ENCODE data around the gene LURAP1L.

The LURAP1L gene

DNA sequence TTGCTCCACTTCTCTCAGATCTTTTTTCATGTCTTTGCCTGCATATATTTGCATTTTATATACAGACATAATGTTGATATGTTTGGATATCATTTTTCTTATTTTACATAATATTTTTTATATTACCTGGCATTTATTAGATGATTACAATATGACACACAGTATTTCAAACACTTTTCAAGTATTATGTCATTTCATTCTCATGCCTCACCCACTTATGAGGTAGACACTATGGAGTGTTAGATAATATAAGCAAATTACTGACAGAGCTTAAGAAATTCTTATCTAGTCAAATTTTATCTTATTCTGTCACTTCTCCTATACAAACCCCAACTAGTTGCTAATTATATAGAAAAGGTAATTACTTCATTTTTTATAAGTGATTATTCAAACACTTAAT is 11.1 kb downstream of the LURAP1L start:
- no peaks in the 10 kb centered on the region for H3K27me3 Mint-ChIP-seq (ENCODE audit: low read depth)
- no peaks in the 10 kb centered on the region for H3K4me1 Mint-ChIP-seq (ENCODE audit: low read depth)
- no peaks in the 10 kb centered on the region for H3K36me3 Mint-ChIP-seq (ENCODE audit: low read depth)
- no peak overlapping the region for H3K4me3 Mint-ChIP-seq
- no peak overlapping the region for H3K27ac Mint-ChIP-seq
- H3K9me3 Mint-ChIP-seq, result no peaks in the 10 kb centered on the region

DNA sequence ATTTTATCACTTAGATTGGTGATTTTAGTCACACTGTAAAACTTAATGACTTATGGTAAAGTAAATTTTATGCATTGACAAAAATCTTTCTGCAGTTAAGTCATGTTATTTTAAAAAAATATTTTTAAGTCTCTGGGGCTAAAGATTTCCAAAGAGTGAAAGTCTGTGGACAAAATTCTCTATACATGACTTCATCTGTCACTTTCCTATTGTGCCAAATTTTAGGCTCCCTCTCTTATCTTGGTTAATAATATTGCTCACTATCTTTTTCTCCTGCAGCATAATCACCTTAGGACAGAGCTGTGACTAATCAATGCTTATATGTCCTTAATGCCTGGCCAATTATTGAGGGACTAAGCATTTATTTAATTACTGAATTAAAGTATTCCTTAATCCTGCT is 15.2 kb downstream of the LURAP1L start:
- Mint-ChIP-seq H3K27me3 (ENCODE audit: low read depth) (no peaks in the 10 kb centered on the region), H3K27ac (no peak overlapping the region), H3K9me3 (peaks cover 5% of the 10 kb centered on the region), H3K4me3 (no peak overlapping the region), H3K36me3 (ENCODE audit: low read depth) (no peaks in the 10 kb centered on the region), H3K4me1 (ENCODE audit: low read depth) (no peaks in the 10 kb centered on the region)

DNA sequence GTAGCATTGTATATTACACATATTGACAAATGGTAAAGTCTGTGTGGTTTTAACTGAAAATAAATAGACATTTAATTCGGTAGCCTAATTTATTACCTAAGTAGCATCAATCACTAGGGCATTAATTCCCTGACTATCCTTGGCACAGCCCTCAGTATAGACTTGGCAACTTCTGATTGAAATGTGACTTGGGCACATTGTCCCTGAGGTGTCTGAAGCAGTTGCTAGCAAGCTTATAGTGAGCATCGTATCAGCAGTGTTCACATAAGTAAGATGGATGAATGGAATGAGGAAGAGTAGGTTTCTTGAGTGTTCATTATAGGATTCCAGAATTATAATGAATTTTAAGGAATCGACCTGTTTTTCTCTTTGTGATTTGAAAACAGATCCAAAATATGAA is 16.1 kb downstream of the LURAP1L start:
- no peak overlapping the region for H3K4me3 Mint-ChIP-seq

GRCh38 chr9:12794101-12794799 is 19.4 kb downstream of the LURAP1L start:
- H3K36me3 Mint-ChIP-seq (ENCODE audit: low read depth), result no peaks in the 10 kb centered on the region
- H3K4me1 Mint-ChIP-seq (ENCODE audit: low read depth), result no peaks in the 10 kb centered on the region
- H3K4me3 Mint-ChIP-seq, result no peak overlapping the region
- no peak overlapping the region for H3K27ac Mint-ChIP-seq
- H3K27me3 Mint-ChIP-seq (ENCODE audit: low read depth), result no peaks in the 10 kb centered on the region
- H3K9me3 Mint-ChIP-seq, result peaks cover 5% of the 10 kb centered on the region

More for the DNA sequence above, 16.1 kb downstream of the LURAP1L start:
- no peaks in the 10 kb centered on the region for H3K4me1 Mint-ChIP-seq (ENCODE audit: low read depth)
- no peaks in the 10 kb centered on the region for H3K27me3 Mint-ChIP-seq (ENCODE audit: low read depth)
- H3K9me3 Mint-ChIP-seq, result peaks cover 5% of the 10 kb centered on the region
- no peaks in the 10 kb centered on the region for H3K36me3 Mint-ChIP-seq (ENCODE audit: low read depth)
- no peak overlapping the region for H3K27ac Mint-ChIP-seq

DNA sequence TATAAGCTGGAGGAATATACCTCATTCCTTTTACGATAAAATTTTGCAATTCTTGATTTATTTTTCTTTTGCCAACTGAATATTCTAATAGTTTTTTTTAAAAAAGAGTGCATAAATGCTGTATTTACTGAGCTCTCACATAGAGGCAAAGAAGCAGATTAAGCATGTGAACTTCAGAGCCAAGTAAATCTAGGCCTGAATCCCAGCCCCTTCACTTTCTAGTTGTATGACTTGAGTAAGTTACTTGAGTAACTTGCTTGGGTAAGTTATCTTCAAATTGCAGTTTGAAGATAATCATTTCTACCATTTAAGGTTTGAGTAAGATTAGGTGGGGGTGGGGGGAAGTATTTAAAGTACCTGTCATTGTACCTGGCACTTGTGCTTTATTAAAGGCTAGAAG is 21.8 kb downstream of the LURAP1L start:
- H3K36me3 Mint-ChIP-seq (ENCODE audit: low read depth), result no peaks in the 10 kb centered on the region
- H3K4me1 Mint-ChIP-seq (ENCODE audit: low read depth), result no peaks in the 10 kb centered on the region
- H3K27me3 Mint-ChIP-seq (ENCODE audit: low read depth), result no peaks in the 10 kb centered on the region
- peaks cover 5% of the 10 kb centered on the region for H3K9me3 Mint-ChIP-seq
- H3K27ac Mint-ChIP-seq, result no peak overlapping the region
- H3K4me3 Mint-ChIP-seq, result no peak overlapping the region

DNA sequence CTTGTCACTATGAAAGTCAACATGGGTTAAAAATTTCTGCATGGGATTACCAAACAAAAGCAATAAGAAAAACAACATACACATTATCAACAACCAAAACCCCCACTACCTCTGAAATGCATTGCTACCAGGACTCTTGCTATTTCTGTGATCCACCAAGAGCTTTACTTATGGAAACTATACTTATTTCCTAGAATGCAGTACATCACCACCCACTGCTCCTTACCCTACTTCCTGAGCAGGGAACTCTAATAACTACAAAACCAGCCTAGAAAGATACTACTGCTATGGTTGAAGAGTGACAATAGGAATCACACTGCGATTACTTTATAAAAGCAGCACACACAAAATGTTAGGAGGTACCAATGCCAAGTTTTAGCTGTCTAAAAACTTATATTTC is 22.2 kb downstream of the LURAP1L start:
- H3K27me3 Mint-ChIP-seq (ENCODE audit: low read depth), result no peaks in the 10 kb centered on the region
- no peaks in the 10 kb centered on the region for H3K36me3 Mint-ChIP-seq (ENCODE audit: low read depth)
- H3K4me3 Mint-ChIP-seq, result no peak overlapping the region
- H3K9me3 Mint-ChIP-seq, result peaks cover 5% of the 10 kb centered on the region
- H3K4me1 Mint-ChIP-seq (ENCODE audit: low read depth), result no peaks in the 10 kb centered on the region
- no peak overlapping the region for H3K27ac Mint-ChIP-seq

DNA sequence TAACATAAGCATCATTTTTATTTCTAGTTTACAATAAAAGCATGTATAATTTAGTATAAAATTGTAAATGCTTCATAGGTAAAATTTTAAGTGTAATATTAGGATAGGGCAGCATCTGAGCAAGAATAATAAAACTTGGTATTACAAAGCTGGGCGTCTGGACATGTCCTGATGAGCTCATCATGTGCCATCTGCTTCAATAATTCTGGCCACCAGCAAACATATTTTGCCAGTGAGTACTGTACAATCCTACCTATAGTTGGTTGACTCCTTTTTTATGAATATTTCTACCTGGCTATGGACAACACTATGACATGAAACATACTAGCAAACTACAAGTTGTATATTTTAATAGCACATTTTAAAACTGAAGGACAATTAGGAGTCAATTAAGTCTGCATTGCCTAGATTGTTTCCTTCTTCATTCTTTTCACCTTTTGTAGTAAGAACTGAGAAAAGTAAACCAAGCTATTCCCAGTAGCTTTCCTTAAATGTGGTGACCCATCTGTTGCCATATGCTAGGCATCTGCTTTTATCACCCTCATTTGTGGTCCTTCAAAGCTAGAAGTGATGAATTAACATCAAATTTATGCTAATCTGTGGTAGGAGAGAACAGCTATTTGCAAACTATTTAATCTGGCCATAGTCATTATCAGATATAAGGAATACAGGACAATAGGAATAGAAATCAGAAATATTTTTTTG is 23.4 kb downstream of the LURAP1L start:
- no peak overlapping the region for H3K27ac Mint-ChIP-seq
- no peaks in the 10 kb centered on the region for H3K36me3 Mint-ChIP-seq (ENCODE audit: low read depth)
- H3K27me3 Mint-ChIP-seq (ENCODE audit: low read depth), result no peaks in the 10 kb centered on the region
- no peak overlapping the region for H3K4me3 Mint-ChIP-seq
- H3K4me1 Mint-ChIP-seq (ENCODE audit: low read depth), result no peaks in the 10 kb centered on the region
- H3K9me3 Mint-ChIP-seq, result peaks cover 5% of the 10 kb centered on the region

DNA sequence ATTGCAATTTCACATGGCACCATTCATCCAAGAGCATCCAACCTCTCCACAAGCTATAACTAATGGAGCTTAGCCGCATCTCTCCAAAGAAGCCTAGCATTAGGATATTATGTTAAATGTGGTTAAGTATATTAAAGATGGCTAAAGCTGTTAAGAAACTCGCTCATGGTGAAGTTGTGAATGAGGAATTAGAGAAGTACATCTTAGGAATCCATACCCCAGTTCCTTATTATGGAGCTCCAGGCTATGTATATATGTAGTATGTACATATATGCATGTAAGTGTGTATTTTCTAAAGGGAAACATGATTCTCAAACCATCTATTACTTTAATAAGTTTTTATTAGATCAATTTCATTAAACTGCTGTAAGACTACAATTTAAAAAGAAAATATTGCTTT is 26.4 kb downstream of the LURAP1L start:
- no peaks in the 10 kb centered on the region for H3K36me3 Mint-ChIP-seq (ENCODE audit: low read depth)
- H3K27ac Mint-ChIP-seq, result no peak overlapping the region
- H3K9me3 Mint-ChIP-seq, result peaks cover 5% of the 10 kb centered on the region
- no peaks in the 10 kb centered on the region for H3K27me3 Mint-ChIP-seq (ENCODE audit: low read depth)
- no peaks in the 10 kb centered on the region for H3K4me1 Mint-ChIP-seq (ENCODE audit: low read depth)
- H3K4me3 Mint-ChIP-seq, result no peak overlapping the region

- Mint-ChIP-seq H3K27ac (no peak overlapping the region), H3K9me3 (peaks cover 5% of the 10 kb centered on the region), H3K27me3 (ENCODE audit: low read depth) (no peaks in the 10 kb centered on the region), H3K4me3 (no peak overlapping the region), H3K36me3 (ENCODE audit: low read depth) (no peaks in the 10 kb centered on the region), H3K4me1 (ENCODE audit: low read depth) (no peaks in the 10 kb centered on the region)
These were observed 26.8 kb downstream of the LURAP1L start for GRCh38 chr9:12801663-12802062.

- H3K36me3 Mint-ChIP-seq (ENCODE audit: low read depth), result no peaks in the 10 kb centered on the region
These were observed 27.3 kb downstream of the LURAP1L start for GRCh38 chr9:12802093-12802492.

GRCh38 chr9:12808569-12808968 is 33.7 kb downstream of the LURAP1L start:
- H3K27me3 Mint-ChIP-seq (ENCODE audit: low read depth), result no peaks in the 10 kb centered on the region
- no peaks in the 10 kb centered on the region for H3K36me3 Mint-ChIP-seq (ENCODE audit: low read depth)
- no peak overlapping the region for H3K4me3 Mint-ChIP-seq
- H3K27ac Mint-ChIP-seq, result no peak overlapping the region
- no peaks in the 10 kb centered on the region for H3K4me1 Mint-ChIP-seq (ENCODE audit: low read depth)
- H3K9me3 Mint-ChIP-seq, result peaks cover 8% of the 10 kb centered on the region

More at GRCh38 chr9:12802093-12802492, 27.3 kb downstream of the LURAP1L start:
- Mint-ChIP-seq H3K4me3 (no peak overlapping the region), H3K4me1 (ENCODE audit: low read depth) (no peaks in the 10 kb centered on the region), H3K9me3 (peaks cover 5% of the 10 kb centered on the region), H3K27me3 (ENCODE audit: low read depth) (no peaks in the 10 kb centered on the region), H3K27ac (no peak overlapping the region)

DNA sequence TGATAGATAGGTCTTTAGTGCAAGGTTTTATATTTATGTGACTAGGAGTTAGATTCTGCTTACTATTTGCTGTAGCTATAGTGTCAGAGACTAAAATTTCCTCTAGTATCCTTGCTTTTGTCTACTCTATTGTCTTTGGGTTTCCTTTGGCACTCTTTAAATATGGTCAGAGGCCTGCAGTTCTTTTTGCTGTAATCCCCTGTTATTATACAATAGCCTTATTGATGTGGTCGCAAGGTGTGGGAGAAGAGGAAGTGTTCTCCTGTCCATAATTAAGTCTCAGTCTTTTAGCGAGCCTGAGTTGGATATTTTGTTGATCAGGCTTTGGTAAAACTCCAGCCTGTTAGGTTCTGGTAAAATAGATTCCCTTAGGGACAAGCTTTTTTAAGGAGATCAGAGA is 34.9 kb downstream of the LURAP1L start:
- Mint-ChIP-seq H3K36me3 (ENCODE audit: low read depth) (no peaks in the 10 kb centered on the region), H3K4me3 (no peak overlapping the region), H3K4me1 (ENCODE audit: low read depth) (no peaks in the 10 kb centered on the region), H3K27ac (no peak overlapping the region), H3K27me3 (ENCODE audit: low read depth) (no peaks in the 10 kb centered on the region), H3K9me3 (peaks cover 8% of the 10 kb centered on the region)

DNA sequence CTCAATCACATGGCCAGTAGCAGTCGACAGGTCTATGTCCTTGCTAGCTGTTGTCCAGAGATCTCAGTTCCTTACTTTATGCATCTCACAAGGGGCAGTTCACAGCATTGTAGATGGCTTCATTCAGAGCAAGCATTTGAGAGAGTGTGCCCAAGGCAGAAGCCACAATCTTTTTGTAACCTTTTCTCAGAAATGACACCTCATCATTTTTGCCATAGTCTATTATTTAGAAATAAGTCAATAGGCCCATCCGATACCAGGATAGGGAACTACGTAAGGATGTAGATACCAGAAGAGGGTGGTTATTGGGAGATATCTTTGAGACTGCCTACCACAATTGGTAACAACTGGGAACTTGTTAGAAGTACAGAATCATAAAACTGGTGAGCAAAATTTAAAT is 37.1 kb downstream of the LURAP1L start:
- Mint-ChIP-seq H3K4me1 (ENCODE audit: low read depth) (no peaks in the 10 kb centered on the region), H3K27ac (no peak overlapping the region), H3K36me3 (ENCODE audit: low read depth) (no peaks in the 10 kb centered on the region), H3K27me3 (ENCODE audit: low read depth) (no peaks in the 10 kb centered on the region), H3K4me3 (no peak overlapping the region), H3K9me3 (peaks cover 8% of the 10 kb centered on the region)

- peaks cover 8% of the 10 kb centered on the region for H3K9me3 Mint-ChIP-seq
- H3K27ac Mint-ChIP-seq, result no peak overlapping the region
- H3K4me3 Mint-ChIP-seq, result no peak overlapping the region
- no peaks in the 10 kb centered on the region for H3K27me3 Mint-ChIP-seq (ENCODE audit: low read depth)
- no peaks in the 10 kb centered on the region for H3K4me1 Mint-ChIP-seq (ENCODE audit: low read depth)
- H3K36me3 Mint-ChIP-seq (ENCODE audit: low read depth), result no peaks in the 10 kb centered on the region
These were observed 37.9 kb downstream of the LURAP1L start for GRCh38 chr9:12812710-12813109.

DNA sequence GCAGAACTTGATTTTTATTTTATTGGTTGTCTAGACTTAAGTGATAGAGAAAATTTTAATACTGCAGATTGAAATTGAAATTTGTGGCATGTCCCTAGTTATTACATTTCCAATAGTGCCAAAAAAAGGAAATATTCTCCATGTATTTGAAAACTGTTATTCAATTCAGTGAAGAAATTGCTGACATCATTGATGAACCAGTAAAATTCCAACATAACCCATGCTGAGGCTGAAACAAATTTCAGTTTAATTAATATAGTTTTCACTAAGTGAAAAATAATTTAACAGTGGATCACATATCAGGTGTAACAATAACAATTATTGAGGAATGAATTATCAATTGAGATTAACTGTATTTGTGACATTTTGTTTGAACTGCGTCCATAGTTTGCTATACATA is 38.7 kb downstream of the LURAP1L start:
- no peaks in the 10 kb centered on the region for H3K4me1 Mint-ChIP-seq (ENCODE audit: low read depth)
- H3K9me3 Mint-ChIP-seq, result peaks cover 12% of the 10 kb centered on the region
- no peaks in the 10 kb centered on the region for H3K36me3 Mint-ChIP-seq (ENCODE audit: low read depth)
- no peak overlapping the region for H3K27ac Mint-ChIP-seq
- no peak overlapping the region for H3K4me3 Mint-ChIP-seq
- H3K27me3 Mint-ChIP-seq (ENCODE audit: low read depth), result no peaks in the 10 kb centered on the region
